Stimulated activated naive CD4-positive, alpha-beta T cell treated with Interleukin-2 at 50 U/mL for 16 hours (primary cell): ENCODE results near the gene HOXA9.

Experiments used
- DNase-seq: peaks from one replicate; lab custom pipeline; 2025; lab: John Stamatoyannopoulos, UW

HOXA9 gene

GRCh38 chr7:27142580-27143022 is 22.7 kb downstream of the HOXA9 start:
- no peak for DNase-seq

- no peak for DNase-seq
Observed at GRCh38 chr7:27141923-27142579, 23.3 kb downstream of the HOXA9 start.

GRCh38 chr7:27141137-27141922 is 24.0 kb downstream of the HOXA9 start:
- DNase-seq: no peak

GRCh38 chr7:27140126-27140857 is 25.0 kb downstream of the HOXA9 start:
- DNase-seq: no peak

GRCh38 chr7:27139334-27140125 is 25.8 kb downstream of the HOXA9 start:
- DNase-seq: no peak

GRCh38 chr7:27138985-27139333 is 26.4 kb downstream of the HOXA9 start:
- no peak for DNase-seq

GRCh38 chr7:27138472-27138871 is 26.9 kb downstream of the HOXA9 start:
- DNase-seq: no peak

GRCh38 chr7:27137640-27138315 is 27.6 kb downstream of the HOXA9 start:
- DNase-seq: no peak

- no peak for DNase-seq
Observed at GRCh38 chr7:27134392-27134791, 30.9 kb downstream of the HOXA9 start.

GRCh38 chr7:27133409-27134231 is 31.7 kb downstream of the HOXA9 start:
- DNase-seq: no peak

GRCh38 chr7:27132978-27133377 is 32.4 kb downstream of the HOXA9 start:
- DNase-seq: no peak

GRCh38 chr7:27132214-27132613 is 33.1 kb downstream of the HOXA9 start:
- DNase-seq: no peak

- DNase-seq: no peak
Observed at GRCh38 chr7:27131390-27131819, 33.9 kb downstream of the HOXA9 start.

- DNase-seq: peak; percentile 74
Observed at GRCh38 chr7:27130540-27131389, 34.6 kb downstream of the HOXA9 start, which contains the start of gene HOXA4. Gene HOXA4 (minus strand): TSS chr7:27130757. CDS start chr7:27130733, 24 bp downstream.

- no peak for DNase-seq
Observed at GRCh38 chr7:27129729-27130539, 35.4 kb downstream of the HOXA9 start.

- no peak for DNase-seq
Observed at GRCh38 chr7:27128776-27129728, 36.3 kb downstream of the HOXA9 start.

- no peak for DNase-seq
Observed at GRCh38 chr7:27128034-27128433, 37.3 kb downstream of the HOXA9 start.
